NCI-H82 treated with DMSO at 0.1 percent for 48 hours (cell line): Measurements from ENCODE around the gene DHRSX.
"Not testable (repeated sequence)": the region's sequence is repeated elsewhere in the genome, so short reads cannot be mapped to it uniquely, and the experiment has no call there.

Source experiments
- DNase-seq: peaks from one replicate; lab custom pipeline; 2025; ENCODE audit not compliant: unreplicated experiment; lab: John Stamatoyannopoulos, UW

Gene DHRSX

GRCh38 chrX:2520539-2520938 lies 19.8 kb upstream of the DHRSX start:
- DNase-seq, result no peak

GRCh38 chrX:2519638-2520037 lies 18.9 kb upstream of the DHRSX start:
- DNase-seq, result not testable (repeated sequence)

- DNase-seq, result no peak
These were observed 16.3 kb upstream of the DHRSX start for GRCh38 chrX:2517055-2517454.

GRCh38 chrX:2516623-2517022 lies 15.8 kb upstream of the DHRSX start:
- DNase-seq, result no peak

DNA sequence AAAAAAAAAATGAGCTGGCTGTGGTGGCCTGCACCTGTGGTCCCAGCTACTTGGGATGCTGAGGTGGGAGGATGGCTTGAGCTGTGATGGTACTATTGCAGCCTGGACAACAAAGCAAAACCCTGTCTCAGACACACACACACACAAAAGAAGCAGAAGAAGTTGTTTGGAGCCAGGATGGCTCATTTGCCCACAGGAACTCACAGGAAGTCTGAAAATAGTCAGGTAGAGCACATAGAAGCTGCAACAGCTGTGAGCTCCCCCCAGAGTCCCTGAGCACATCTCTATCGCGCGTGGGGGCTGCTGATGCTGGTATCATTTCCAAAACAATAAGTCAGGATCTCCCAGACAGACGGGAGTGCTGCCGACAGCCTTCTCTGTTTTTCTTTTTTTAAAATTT lies 13.4 kb upstream of the DHRSX start:
- no peak for DNase-seq

GRCh38 chrX:2513121-2513664 lies 12.4 kb upstream of the DHRSX start:
- DNase-seq, result no peak

DNA sequence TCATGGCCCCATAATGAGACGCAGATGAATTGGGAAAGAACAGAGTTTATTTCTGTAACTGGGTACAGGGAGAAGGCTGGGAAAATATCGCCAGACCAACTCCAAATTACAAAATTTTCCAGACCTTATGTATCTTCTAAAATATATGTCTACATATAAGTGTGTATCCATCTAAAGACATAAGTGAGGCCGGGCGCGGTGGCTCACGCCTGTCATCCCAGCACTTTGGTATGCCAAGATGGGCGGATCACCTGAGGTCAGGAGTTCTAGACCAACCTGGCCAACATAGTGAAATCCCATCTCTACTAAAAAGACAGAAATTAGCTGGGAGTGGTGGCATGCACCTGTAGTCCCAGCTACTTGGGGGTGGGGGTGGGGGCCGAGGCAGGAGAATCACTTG lies 11.7 kb upstream of the DHRSX start:
- DNase-seq, result no peak

GRCh38 chrX:2511326-2511725 lies 10.6 kb upstream of the DHRSX start:
- DNase-seq, result no peak

DNA sequence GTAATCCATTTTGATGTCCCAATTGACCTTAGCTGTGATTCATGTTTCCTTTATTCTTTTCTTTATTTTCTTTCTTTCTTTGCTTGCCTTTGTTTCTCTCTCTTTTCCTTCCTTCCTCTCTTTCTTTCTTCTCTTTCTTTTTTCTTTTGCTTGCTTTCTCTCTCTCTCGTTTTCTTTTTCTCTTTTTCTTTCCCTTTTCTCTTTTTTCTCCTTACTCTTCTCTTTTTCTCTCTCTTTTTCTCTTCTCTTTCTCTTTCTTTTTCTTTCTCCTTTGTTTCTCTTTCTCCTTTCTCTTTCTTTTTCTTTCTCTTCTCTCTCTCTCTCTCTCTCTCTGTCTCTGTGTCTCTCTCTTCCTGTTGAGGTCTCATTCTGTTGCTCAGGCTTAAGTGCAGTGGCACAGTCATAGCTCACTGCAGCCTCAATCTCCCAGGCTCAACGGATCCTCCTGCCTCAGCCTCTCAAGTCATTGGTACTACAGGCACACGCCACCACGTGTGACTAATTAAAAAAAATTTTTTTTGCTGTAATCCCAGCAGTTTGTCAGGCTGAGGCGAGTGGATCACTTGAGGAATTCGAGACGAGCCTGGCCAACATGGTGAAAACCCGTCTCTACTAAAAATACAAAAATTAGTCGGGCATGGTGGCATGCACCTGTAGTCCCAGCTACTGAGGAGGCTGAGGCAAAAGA lies 8.0 kb upstream of the DHRSX start:
- DNase-seq, result no peak

DNA sequence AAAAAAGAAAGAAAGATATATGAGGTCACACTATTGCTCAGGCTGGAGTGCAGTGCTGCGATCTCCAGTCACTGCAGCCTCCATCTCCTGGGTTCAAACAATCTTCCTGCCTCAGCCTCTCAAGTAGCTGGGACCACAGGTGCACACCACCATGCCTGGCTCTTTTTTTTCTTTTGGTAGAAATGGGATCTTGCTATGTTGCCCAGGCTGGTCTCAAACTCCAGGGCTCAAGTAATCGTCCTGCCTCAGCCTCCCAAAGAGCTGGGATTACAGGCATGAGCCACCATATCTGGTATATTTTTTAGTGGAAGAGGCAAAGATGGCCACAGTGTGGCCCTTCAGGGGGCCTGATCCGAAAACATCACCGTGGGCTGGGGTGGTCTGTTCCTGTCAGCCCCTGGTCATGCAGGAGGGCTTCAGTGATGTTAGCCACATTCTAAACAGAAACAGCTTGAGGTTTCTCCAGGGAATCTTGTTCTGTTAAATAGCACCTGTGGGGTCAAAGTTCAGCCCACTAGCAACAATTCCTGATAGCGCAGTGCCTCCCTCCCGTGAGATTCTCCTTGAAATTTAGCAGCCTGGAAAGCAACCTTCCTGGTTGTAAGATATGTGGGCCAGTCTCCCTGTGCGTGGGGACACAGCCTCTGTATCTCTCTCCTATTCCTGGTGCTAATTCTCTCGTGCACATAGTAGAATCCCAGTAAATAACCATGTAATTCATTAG lies 7.3 kb upstream of the DHRSX start:
- DNase-seq, result no peak

- DNase-seq, result no peak
These were observed 6.4 kb upstream of the DHRSX start for GRCh38 chrX:2507196-2507595.

GRCh38 chrX:2505341-2505740 lies 4.6 kb upstream of the DHRSX start:
- not testable (repeated sequence) for DNase-seq

- no peak for DNase-seq
These were observed 4.0 kb upstream of the DHRSX start for GRCh38 chrX:2504706-2505332.

- no peak for DNase-seq
These were observed 3.1 kb upstream of the DHRSX start for GRCh38 chrX:2503591-2504500.

- DNase-seq, result no peak
These were observed 2.1 kb upstream of the DHRSX start for GRCh38 chrX:2502668-2503519.

GRCh38 chrX:2502120-2502667 lies 1.4 kb upstream of the DHRSX start:
- DNase-seq, result no peak

GRCh38 chrX:2501559-2502102 lies 855 bp upstream of the DHRSX start:
- DNase-seq, result no peak

DNA sequence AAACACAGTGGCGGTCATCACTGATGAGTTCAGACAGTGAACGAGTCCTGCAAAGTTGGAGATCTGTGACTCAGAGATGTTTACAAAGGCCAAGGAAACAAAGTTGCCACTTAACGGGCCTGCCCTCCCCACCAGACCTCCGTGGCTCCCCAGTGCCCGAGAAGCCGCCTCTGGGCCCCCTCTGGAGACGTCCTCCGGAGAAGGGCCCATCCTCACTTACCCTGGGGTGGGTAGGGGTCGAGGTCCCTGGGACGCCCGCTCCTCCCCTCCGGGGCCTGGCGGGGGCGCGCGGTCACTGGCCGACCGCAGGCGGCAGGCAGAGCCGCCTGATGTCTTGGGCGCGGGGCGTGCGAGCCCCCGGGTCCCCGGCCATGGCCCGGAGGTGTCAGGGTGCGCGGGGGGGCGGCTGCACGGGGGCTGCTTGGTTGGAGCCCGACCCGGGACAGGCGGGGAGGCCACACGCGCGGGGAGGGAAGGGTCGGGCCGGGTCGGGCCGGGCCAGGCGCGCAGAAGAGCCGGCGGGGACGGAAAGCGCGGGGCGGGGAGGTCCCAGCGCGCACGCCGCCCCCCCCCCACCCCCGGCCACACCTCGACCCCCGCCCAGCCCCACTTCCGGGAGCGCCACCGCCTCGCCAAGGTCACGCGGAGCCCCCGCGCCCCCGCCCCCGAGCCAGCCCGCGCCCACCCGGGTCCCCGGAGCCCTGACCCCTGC lies 529 bp downstream of the DHRSX start:
- DNase-seq, result no peak

DNA sequence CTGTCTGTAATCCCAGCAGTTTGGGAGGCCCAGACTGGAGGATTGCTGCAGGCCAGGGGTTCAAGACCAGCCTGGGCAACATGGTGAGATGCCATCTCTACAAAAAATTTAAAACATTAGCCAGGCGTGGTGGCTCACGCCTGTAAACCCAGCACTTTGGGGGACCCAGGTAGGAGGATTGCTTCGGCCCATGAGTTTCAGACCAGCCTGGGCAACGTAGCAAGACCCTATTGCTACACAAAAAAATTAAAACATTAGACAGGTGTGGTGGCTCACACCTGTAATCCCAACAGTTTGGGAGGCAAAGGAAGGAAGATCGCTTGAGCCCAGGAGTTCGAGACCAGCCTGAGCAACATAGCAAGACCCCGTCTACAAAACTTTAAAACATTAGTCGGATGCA lies 1.3 kb downstream of the DHRSX start:
- no peak for DNase-seq
